ENCODE data around the gene MAPRE2.

MAPRE2 gene

DNA sequence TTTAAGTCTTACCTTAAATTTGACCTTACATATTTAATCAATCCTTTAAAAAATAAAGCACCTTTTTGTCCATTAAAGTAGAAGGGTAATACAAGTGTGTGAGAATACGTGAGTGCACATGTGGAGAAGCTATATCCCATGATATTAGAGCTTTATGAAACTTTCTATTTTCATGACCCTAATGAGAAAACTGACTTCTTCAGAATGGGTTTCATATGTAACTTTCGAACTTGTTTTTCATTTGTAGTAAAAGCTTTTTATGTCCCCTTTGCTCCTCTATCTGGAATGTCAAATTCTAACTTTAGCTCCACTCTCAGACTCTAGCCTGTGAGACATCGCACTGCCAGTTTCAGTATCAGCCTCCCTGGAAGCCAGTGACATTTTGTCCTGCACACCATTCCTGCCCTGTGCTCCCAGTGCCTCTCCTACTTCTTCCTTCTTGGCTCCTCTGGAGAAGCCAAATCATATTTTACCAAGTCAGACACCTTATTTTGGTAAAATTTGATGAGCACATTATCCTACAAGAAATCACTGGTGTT lies 42.0 kb downstream of the MAPRE2 start:
- H3K4me3 ChIP-seq (ENCODE audit: low read depth, low read length) = no peak overlapping the region
- TF ChIP-seq, protein P1, sequence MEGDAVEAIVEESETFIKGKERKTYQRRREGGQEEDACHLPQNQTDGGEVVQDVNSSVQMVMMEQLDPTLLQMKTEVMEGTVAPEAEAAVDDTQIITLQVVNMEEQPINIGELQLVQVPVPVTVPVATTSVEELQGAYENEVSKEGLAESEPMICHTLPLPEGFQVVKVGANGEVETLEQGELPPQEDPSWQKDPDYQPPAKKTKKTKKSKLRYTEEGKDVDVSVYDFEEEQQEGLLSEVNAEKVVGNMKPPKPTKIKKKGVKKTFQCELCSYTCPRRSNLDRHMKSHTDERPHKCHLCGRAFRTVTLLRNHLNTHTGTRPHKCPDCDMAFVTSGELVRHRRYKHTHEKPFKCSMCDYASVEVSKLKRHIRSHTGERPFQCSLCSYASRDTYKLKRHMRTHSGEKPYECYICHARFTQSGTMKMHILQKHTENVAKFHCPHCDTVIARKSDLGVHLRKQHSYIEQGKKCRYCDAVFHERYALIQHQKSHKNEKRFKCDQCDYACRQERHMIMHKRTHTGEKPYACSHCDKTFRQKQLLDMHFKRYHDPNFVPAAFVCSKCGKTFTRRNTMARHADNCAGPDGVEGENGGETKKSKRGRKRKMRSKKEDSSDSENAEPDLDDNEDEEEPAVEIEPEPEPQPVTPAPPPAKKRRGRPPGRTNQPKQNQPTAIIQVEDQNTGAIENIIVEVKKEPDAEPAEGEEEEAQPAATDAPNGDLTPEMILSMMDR (IDR thresholded peaks at IDR 0.05; ENCODE audit: borderline replicate concordance, insufficient read depth, low read depth, low read length) = no peak

DNA sequence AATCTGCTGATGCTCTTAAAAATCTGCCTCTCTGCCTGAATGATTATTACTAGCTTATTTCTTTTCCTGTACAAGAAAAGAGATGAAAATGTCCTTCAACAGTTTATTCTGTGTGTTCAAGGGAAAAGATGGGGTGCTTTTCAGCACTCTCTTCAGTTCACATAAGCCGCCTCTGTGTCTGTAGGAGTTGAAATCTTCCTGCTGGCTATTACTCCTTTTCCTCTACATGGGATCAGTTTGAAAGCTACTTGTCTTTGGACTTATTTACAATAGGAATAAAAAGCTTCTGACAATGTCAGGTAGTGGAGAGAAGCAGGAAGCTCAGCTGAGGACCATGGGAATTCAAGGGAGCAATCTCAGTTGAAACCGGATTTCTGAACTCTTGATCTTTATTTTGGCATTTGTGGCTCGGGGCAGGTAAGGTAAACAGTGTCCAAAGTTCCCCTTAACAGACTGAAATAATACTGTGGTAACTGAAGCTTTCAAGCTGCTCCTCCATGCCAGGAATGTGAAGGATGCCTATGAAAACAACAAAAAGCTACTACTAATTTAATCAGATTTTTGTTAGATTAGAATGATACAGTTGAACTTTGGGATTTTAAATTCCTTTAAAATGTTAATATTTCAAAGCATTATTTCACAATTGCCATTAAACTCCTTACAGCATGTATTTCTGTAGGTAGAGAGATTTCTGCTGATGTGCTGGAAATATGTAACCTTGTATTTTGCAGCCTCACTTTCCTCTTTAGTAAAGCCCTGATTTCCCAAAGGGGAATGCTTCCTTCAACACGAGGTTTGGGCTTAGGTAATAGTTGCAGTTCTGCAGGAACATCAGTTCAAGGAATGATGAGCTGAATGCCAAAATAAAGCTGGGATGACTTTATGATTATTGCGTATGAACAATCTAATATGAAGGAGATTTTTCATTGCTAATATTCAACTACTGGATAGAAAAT lies 43.6 kb downstream of the MAPRE2 start:
- TF ChIP-seq, protein P1 (IDR thresholded peaks at IDR 0.05; ENCODE audit: borderline replicate concordance, insufficient read depth, low read depth, low read length) = no peak
- no peak overlapping the region for H3K4me3 ChIP-seq (ENCODE audit: low read depth, low read length)

DNA sequence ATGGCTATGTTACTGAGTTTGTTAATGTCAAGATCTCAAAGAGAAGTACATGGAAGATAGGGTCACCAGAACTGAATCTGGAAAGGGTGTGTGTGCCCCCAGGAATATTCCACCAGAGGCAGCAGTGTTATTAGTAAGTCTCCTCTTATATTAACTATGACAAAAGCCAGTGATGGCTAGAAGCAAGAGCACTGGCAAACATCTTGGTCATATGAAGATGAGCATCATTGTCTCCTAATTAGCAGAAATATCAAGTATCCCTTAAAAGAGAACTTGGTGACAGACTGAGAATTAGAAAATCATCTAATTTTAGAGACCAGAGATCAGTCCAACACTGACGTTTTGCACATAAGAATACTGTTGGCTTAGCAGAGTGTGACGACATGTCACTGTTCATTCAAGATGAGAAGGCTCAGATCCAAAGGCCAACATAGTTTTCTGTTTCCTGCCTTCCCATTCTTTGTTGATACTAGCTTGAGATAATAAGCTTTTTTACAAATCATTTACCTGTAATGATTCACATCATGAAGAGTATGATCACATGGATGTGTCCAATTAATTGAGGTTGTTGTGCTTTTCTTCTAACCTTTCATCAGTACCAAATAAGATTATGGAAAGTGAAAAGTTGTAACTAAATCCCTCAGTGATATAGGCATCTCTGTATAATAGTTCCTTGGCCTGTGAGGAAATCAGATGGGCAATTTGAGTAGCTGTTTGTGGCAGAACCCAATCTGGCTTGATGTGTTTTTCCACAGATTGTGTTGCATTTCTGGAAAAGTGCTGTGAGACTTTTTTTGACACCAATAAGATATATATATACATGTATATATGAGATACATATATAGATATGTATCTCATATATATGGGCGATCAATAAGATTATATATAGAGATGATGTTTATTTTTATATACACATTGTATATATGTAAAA lies 44.5 kb downstream of the MAPRE2 start:
- TF ChIP-seq, protein P1 (IDR thresholded peaks at IDR 0.05; ENCODE audit: borderline replicate concordance, insufficient read depth, low read depth, low read length) = no peak
- H3K4me3 ChIP-seq (ENCODE audit: low read depth, low read length) = no peak overlapping the region

DNA sequence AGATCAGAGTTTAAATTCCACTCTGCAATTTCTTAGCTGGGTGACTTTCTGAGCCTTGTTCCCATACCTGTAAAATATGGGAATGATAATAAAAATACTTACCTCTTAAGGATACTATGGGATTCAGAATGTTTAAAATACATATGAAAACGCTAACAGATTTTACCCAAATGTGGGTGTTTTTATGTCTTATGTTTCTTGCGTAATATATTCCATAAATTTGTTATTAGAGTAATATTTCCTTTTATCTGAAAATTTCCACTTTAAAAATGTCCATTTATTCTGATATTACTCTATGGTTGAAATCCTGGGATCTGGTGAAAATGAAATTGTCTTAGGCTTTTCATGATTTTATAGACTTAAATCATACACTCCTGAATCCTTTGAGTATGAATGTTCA lies 45.5 kb downstream of the MAPRE2 start:
- TF ChIP-seq, protein P1 (IDR thresholded peaks at IDR 0.05; ENCODE audit: borderline replicate concordance, insufficient read depth, low read depth, low read length) = no peak
- no peak overlapping the region for H3K4me3 ChIP-seq (ENCODE audit: low read depth, low read length)

DNA sequence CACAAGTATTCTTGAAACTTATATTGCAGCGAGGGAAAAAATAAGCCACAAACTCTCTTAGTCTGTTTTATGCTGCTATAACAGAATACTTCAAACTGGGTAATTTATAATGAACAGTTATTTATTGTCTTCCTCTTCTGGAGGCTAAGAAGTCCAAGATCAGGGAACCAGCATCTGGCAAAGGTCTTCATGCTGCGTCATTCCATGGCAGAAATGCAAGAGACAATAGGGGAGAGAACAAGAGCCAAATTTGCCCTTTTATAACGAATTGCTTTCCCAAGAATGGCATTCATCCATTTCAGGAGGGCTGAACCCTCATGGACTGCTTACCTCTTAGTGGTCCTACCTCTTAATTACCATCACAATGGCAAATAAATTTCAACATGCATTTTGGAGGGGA lies 46.5 kb downstream of the MAPRE2 start:
- H3K4me3 ChIP-seq (ENCODE audit: low read depth, low read length) = no peak overlapping the region
- TF ChIP-seq, protein P1 (IDR thresholded peaks at IDR 0.05; ENCODE audit: borderline replicate concordance, insufficient read depth, low read depth, low read length) = no peak

DNA sequence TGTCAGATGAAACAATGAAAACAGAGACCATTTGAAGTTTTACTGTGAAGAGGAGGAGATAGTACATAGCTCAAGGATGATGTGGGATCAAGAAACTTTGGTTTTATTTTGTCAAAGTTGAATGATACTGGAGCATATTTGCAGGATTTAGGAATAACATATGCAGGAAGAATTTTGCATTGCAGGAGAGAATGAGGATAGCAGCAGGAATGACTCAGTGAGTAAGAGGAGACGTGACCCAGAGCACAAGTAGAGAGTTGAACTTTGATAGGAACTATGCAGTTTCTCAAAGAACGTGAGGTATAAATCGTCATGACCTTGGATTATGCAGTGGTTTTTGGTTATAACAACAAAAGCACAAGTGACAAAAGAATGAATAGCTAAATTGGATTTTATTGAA lies 47.7 kb downstream of the MAPRE2 start:
- H3K4me3 ChIP-seq (ENCODE audit: low read depth, low read length) = no peak overlapping the region
- TF ChIP-seq, protein P1 (IDR thresholded peaks at IDR 0.05; ENCODE audit: borderline replicate concordance, insufficient read depth, low read depth, low read length) = no peak

Measured in GM12875 (cell line).